Measurements from ENCODE around the gene FCER2. TPM values are rescaled to one million over a fixed set of nuclear protein-coding genes. Genes with fewer than 3 reads are reported as not detected.
"Not testable (repeated sequence)": the region's sequence is repeated elsewhere in the genome, so short reads cannot be mapped to it uniquely, and the experiment has no call there.

Gene FCER2
- total and polyA plus RNA-seq, 10 donors, result 26.4 to 121 (median 47.9) TPM

DNA sequence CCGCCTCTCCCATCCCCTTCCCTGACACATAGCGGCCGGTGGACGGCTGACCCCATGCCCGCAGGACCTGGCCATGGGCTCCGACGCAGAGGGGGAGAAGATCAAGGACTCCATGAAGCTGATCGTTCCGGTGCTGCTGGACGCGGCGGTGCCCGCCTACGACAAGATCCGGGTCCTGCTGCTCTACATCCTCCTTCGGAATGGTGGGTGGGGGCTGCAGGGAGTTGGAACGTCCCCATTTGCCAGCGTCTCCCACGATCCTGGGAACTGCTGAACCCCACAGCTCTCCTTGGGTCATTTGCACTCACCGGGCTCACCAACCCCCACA is 57.4 kb downstream of the FCER2 start:
- WGBS, 5 donors, result 92 to 97% (median 94%) methylated on average over 20 of the region's 20 CpGs
- H3K27me3 ChIP-seq (replicated peaks in 1 of 7), result no peaks in the 10 kb centered on the region
- peak overlapping the region in 4 of 8 donors; percentile 74 to 84 (median 79) for H3K27ac ChIP-seq
- H3K9me3 ChIP-seq, result no peaks in the 10 kb centered on the region
- peaks cover 0 to 47% (median 5%) of the 10 kb centered on the region in 6 donors for H3K4me1 ChIP-seq
- no peak for DNase-seq
- intact Hi-C loops (cut with DNase I; ENCODE audit: low total_unique reads), result no loop called here
- peaks cover 0 to 80% (median 38%) of the 10 kb centered on the region in 6 donors for H3K36me3 ChIP-seq
- no peak overlapping the region for H3K4me3 ChIP-seq
- TF ChIP-seq POLR2AphosphoS5 (IDR thresholded peaks at IDR 0.05), result peak in 2 of 3 donors; percentile 13 to 16
- TF ChIP-seq, protein P1, sequence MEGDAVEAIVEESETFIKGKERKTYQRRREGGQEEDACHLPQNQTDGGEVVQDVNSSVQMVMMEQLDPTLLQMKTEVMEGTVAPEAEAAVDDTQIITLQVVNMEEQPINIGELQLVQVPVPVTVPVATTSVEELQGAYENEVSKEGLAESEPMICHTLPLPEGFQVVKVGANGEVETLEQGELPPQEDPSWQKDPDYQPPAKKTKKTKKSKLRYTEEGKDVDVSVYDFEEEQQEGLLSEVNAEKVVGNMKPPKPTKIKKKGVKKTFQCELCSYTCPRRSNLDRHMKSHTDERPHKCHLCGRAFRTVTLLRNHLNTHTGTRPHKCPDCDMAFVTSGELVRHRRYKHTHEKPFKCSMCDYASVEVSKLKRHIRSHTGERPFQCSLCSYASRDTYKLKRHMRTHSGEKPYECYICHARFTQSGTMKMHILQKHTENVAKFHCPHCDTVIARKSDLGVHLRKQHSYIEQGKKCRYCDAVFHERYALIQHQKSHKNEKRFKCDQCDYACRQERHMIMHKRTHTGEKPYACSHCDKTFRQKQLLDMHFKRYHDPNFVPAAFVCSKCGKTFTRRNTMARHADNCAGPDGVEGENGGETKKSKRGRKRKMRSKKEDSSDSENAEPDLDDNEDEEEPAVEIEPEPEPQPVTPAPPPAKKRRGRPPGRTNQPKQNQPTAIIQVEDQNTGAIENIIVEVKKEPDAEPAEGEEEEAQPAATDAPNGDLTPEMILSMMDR (IDR thresholded peaks at IDR 0.05 in 8 of 11, conservative IDR thresholded peaks at IDR 0.05 in 3 of 11), result no peak

DNA sequence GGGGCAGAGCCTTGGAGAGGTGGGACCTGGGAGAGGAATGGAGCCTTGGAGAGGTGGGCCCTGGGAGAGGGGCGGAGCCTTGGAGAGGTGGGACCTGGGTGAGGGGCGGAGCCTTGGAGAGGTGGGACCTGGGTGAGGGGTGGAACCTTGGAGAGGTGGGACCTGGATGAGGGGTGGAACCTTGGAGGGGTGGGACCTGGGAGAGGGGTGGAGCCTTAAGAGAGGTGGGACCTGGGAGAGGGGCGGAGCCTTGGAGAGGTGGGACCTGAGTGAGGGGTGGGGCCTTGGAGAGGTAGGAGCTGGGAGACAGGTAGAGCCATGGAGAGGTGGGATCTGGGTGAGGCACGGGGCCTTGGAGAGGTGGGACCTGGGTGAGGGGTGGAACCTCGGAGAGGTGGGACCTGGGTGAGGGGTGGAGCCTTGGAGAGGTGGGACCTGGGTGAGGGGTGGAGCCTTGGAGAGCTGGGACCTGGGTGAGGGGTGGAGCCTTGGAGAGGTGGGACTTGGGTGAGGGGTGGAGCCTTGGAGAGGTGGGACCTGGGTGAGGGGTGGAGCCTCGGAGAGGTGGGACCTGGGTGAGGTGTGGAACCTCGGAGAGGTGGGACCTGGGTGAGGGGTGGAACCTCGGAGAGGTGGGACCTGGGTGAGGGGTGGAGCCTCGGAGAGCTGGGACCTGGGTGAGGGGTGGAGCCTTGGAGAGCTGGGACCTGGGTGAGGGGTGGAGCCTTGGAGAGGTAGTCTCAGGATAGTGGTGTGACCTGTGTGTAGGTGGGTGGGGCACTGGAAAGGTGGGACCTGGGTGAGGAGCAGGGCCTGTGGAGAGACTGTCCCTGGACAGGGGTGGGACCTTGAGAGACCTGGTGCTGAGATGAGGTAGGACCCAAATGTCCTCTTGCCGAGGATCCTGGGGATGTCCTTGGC is 58.0 kb downstream of the FCER2 start:
- intact Hi-C loops (cut with DNase I; ENCODE audit: low total_unique reads); DNase-seq; H3K9me3 ChIP-seq; H3K4me3 ChIP-seq; H3K27me3 ChIP-seq (replicated peaks in 1 of 7): not testable (repeated sequence)
- peaks cover 0 to 86% (median 38%) of the 10 kb centered on the region in 6 donors for H3K36me3 ChIP-seq
- peaks cover 0 to 53% (median 9%) of the 10 kb centered on the region in 6 donors for H3K4me1 ChIP-seq
- H3K27ac ChIP-seq, result peak overlapping the region in 3 of 8 donors; percentile 74 to 84 (median 79)
- WGBS, 5 donors, result 49 to 97% (median 76%) methylated on average over 9 to 10 of the region's 10 CpGs

DNA sequence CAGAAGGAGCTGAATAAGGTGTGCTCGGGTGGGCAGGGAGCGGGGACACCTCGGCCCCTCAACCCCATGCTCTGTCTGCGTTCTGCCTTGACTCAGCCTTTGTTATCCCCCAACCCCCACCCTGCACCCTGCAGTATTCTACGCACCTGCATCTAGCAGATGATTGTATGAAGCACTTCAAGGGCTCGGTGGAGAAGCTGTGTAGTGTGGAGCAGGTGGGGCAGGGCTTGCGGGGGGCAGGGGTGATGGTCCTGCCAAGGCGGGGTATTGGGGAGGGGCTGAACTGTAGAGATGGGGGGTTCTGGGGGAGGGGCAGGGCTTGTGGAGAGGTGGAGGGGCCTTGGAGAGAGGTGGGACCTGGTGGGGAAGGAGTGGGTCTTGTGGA is 58.9 kb downstream of the FCER2 start:
- 89 to 96% (median 96%) methylated on average over 8 of the region's 8 CpGs for WGBS, 5 donors
- intact Hi-C loops (cut with DNase I; ENCODE audit: low total_unique reads), result no loop called here
- Histone ChIP-seq H3K9me3 (no peaks in the 10 kb centered on the region), H3K4me3 (no peak overlapping the region), H3K4me1 (peaks cover 0 to 62% (median 18%) of the 10 kb centered on the region in 6 donors), H3K27me3 (replicated peaks in 1 of 7) (no peaks in the 10 kb centered on the region), H3K36me3 (peaks cover 0 to 91% (median 38%) of the 10 kb centered on the region in 6 donors), H3K27ac (peak overlapping the region in 1 of 8 donors; percentile 37)
- no peak for DNase-seq
- no peak for TF ChIP-seq POLR2A (IDR thresholded peaks at IDR 0.05)

GRCh38 chr19:7642295-7643030 is 59.5 kb downstream of the FCER2 start:
- Histone ChIP-seq H3K4me1 (peaks cover 5 to 67% (median 23%) of the 10 kb centered on the region in 6 donors), H3K36me3 (peaks cover 0 to 85% (median 38%) of the 10 kb centered on the region in 6 donors), H3K27ac (no peak overlapping the region), H3K9me3 (no peaks in the 10 kb centered on the region), H3K4me3 (no peak overlapping the region), H3K27me3 (replicated peaks in 1 of 7) (peaks cover 0 to 2% (median 0%) of the 10 kb centered on the region in 7 donors)
- no peak for DNase-seq
- intact Hi-C loops (cut with DNase I; ENCODE audit: low total_unique reads), result no loop called here
- 90 to 93% (median 92%) methylated on average over 17 to 27 of the region's 27 CpGs for WGBS, 5 donors
- TF ChIP-seq POLR2AphosphoS5 (IDR thresholded peaks at IDR 0.05) (peak in 1 of 3 donors; percentile 69), POLR2A (IDR thresholded peaks at IDR 0.05) (no peak)

DNA sequence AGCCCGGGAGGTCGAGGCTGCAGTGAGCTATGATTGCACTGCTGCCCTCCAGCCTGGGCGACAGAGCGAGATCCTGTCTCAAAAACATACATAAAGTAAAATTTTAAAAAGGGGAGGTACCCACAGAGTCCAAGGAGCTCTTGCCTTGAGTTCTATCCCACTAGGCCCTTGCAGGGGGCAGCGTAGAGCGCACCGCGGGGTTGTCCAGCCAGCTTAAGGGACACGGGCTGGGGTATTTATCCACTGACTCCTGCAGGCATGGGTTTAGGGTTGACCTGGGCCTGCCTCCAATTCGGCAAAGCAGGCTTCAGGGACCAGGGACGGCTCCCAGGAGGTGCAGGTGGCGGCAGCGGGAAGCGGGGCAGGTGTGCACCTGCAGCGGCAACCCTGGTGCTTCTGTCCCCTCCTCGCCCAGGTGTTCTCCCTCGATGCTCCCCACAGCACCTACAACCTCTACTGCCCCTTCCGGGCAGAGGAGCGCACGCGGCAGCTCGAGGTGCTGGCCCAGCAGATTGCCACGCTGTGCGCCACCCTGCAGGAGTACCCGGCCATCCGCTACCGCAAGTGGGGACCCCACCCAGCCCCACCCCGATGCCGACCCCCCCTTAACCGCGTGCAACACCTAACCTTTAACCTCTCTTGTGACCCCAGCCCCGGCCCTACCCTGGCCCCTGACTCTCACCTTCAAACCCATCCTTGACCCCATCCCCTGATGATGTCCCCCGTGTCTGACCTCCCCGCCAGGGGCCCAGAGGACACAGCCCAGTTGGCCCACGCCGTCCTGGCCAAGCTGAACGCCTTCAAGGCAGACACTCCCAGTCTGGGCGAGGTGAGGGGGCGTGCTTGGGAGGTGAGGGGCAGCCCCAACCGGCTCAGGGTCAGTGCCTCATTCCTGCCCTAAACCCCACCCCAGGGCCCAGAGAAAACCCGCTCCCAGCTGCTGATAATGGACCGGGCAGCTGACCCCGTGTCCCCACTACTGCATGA is 60.3 kb downstream of the FCER2 start:
- WGBS, 5 donors, result 88 to 93% (median 91%) methylated on average over 37 to 43 of the region's 43 CpGs
- intact Hi-C loops (cut with DNase I; ENCODE audit: low total_unique reads), result no loop called here
- TF ChIP-seq POLR2A (IDR thresholded peaks at IDR 0.05), result no peak
- TF ChIP-seq, protein P1 (IDR thresholded peaks at IDR 0.05 in 8 of 11, conservative IDR thresholded peaks at IDR 0.05 in 3 of 11), result no peak
- TF ChIP-seq POLR2AphosphoS5 (IDR thresholded peaks at IDR 0.05), result peak in 1 of 3 donors; percentile 24
- no peaks in the 10 kb centered on the region for H3K9me3 ChIP-seq
- no peak overlapping the region for H3K4me3 ChIP-seq
- peaks cover 0 to 76% (median 30%) of the 10 kb centered on the region in 6 donors for H3K36me3 ChIP-seq
- no peak for DNase-seq
- H3K27ac ChIP-seq, result no peak overlapping the region
- peaks cover 0 to 11% (median 0%) of the 10 kb centered on the region in 7 donors for H3K27me3 ChIP-seq (replicated peaks in 1 of 7)
- H3K4me1 ChIP-seq, result peaks cover 6 to 66% (median 30%) of the 10 kb centered on the region in 6 donors
